ENCODE measurements around the gene ZEB2.

The ZEB2 gene

DNA sequence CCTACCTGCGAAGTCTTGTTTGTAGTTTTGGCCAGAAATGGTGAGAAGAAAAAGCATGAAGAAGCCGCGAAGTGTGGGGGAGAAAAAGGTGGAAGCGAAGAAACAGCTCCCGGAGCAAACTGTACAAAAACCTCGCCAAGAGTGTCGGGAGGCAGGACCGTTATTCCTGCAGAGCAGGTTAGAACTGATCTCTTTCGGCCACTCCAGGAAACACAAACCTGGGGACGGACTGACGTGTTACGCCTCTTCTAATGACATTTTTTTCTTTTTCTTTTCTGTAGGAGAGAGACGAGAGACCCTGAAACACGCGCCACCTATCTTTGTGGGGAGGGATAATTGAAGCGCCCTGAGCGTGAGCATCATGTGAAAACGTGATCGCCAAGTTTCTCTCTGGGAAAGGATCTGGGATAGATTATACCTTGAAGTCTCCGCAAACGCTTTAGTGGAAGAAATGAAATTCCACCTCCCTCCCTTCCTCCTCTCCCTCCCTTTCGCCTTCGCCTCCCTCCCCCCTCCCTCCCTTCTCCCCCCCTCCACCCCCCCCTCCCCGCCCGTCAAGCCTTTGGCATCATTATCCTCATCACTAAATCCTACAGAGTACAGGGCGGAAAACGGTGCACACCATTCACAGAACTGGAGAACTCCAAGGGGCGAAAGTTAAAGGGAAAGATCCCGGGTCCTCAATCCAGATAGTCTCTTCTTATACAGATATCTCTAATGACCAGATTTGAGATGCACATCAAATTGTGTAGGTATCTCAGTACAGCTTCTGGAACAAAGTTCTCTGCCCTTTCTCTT, at the start of gene ZEB2:
ZEB2 (minus strand) TSS at position 186 of the 798 bp plus-strand sequence. CDS start 2,769 bp downstream, outside the sequence.
- TF ChIP-seq CTCF (IDR thresholded peaks at IDR 0.05): no peak

DNA sequence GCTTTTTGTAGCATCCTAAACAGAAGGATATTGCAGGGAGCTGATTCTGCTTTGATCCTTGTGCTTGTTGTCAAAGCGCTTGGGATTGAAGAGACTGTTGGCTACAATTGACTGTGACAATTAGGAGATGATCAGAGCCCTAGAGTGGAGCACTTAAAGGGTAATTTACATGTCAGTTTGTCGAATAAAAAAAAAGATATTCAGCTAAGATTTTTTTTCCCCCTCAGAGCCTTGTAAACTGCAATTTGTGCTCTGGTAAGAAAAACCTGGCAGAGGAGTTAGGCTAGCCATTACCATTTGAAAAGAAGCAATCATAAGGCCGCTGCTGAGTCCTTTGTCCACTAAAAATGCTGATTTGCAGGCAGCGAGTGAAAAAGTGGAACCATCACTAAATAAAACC, 47.8 kb upstream of the ZEB2 start:
- no peak for TF ChIP-seq CTCF (IDR thresholded peaks at IDR 0.05)

DNA sequence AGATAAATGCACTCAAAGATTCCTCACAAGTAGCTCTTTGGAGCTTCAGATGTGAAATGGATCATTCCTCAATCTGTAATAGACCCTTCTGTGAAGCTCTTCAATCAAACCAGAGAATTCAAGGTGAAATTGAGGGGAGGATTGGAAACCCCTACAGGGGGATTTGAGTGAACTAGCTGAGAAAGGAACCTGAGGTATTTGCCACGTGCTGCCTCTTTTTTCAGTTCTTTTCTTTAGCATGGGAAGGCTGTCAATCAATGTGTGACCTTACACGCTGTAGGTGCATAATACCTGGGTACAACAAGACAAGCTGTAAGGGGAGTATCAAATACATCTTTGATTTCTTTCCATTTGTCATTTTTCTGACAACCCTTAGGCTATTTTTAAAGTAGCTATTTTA, 46.5 kb upstream of the ZEB2 start:
- TF ChIP-seq CTCF (IDR thresholded peaks at IDR 0.05): no peak

DNA sequence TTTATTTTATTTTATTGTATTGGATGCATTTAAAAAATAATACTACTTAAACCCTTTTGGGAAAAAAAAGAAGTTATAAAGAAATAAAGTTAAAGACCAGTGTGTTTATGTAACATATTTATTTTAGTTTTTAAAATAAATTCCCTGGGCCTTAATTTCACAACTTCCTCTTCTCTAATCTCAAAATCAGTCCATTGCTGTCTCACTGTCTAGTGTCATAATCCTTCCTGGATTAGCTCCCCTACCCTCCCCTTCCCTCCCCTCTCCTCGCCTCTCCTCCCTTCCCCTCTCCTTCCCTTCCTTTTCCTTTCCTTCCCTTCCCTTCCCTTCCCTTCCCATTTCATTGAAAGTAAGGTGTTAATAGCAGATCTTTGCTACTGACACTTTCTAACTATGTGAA, 40.3 kb upstream of the ZEB2 start:
- TF ChIP-seq CTCF (IDR thresholded peaks at IDR 0.05): no peak

DNA sequence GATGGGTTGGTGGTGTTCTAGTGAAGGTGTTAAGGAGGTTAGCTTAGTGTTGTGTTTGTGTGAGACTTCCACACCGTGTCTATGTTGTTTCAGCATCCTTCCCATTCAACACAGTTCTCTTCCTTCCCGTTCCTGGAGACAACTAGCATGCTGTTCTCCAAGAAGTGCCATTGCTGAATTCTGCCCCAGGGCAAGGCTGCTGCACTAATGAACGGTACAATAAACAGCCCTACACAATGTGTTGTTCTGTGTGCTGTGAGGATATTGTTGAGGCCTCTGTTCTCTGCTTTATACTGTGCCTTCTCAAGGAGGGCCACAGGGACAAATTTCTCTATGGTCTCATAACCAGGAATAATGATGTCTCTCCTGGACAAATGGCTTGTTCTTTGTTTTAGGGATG, 39.8 kb upstream of the ZEB2 start:
- TF ChIP-seq CTCF (IDR thresholded peaks at IDR 0.05): no peak

DNA sequence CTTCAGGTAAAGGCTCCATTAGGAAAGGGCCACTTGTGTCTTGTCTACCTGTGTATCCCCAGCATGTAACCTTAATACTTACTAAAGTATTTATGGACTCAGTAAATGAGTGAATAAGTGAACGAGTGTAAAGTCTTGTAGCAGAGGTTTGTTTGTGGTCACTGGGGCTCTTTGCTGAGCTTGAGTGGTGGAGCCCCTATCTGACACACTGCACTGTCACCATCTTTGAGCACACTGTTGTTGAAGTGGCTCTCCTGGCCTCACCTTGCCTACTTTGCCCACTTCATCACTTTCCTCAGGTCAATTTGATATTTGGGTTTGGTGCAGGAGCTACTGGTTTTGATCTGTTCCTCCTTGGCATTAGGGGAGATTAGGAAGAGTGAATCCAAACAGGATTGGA, 39.3 kb upstream of the ZEB2 start:
- no peak for TF ChIP-seq CTCF (IDR thresholded peaks at IDR 0.05)

GRCh38 chr2:144554492-144555210, 34.7 kb upstream of the ZEB2 start:
- no peak for TF ChIP-seq CTCF (IDR thresholded peaks at IDR 0.05)

All from LNCAP (cell line).